HPDE6-E6E7 (cell line): Measurements from ENCODE around the gene SLC22A23.

Experiments
- DNase-seq: peaks from one replicate; pipeline ENCODE4 v3.0.0; 2011; ENCODE audit warnings: missing footprints; ENCODE audit errors: extremely low spot score

Gene SLC22A23

GRCh38 chr6:3299221-3299620, 157.6 kb downstream of the SLC22A23 start:
- DNase-seq, result no peak

- DNase-seq, result no peak
These were observed 158.9 kb downstream of the SLC22A23 start for GRCh38 chr6:3297909-3298308.

- no peak for DNase-seq
These were observed 159.8 kb downstream of the SLC22A23 start for GRCh38 chr6:3297006-3297405.

- no peak for DNase-seq
These were observed 160.3 kb downstream of the SLC22A23 start for GRCh38 chr6:3296537-3296936.

GRCh38 chr6:3296078-3296477, 160.8 kb downstream of the SLC22A23 start:
- no peak for DNase-seq

- DNase-seq, result no peak
These were observed 161.7 kb downstream of the SLC22A23 start for GRCh38 chr6:3294921-3295871.

- DNase-seq, result no peak
These were observed 162.5 kb downstream of the SLC22A23 start for GRCh38 chr6:3294396-3294795.

GRCh38 chr6:3293271-3294155, 163.3 kb downstream of the SLC22A23 start:
- DNase-seq, result no peak

- no peak for DNase-seq
These were observed 164.2 kb downstream of the SLC22A23 start for GRCh38 chr6:3292431-3293197.

- no peak for DNase-seq
These were observed 164.9 kb downstream of the SLC22A23 start for GRCh38 chr6:3291987-3292386.

- DNase-seq, result no peak
These were observed 165.5 kb downstream of the SLC22A23 start for GRCh38 chr6:3291346-3291745.

- DNase-seq, result no peak
These were observed 166.0 kb downstream of the SLC22A23 start for GRCh38 chr6:3290931-3291211.

- no peak for DNase-seq
These were observed 166.5 kb downstream of the SLC22A23 start for GRCh38 chr6:3290149-3290930.

- no peak for DNase-seq
These were observed 167.2 kb downstream of the SLC22A23 start for GRCh38 chr6:3289664-3290055.

GRCh38 chr6:3288711-3289663, 167.9 kb downstream of the SLC22A23 start:
- no peak for DNase-seq

- DNase-seq, result no peak
These were observed 168.7 kb downstream of the SLC22A23 start for GRCh38 chr6:3287976-3288707.

- DNase-seq, result no peak
These were observed 169.5 kb downstream of the SLC22A23 start for GRCh38 chr6:3287308-3287707.

- DNase-seq, result no peak
These were observed 170.1 kb downstream of the SLC22A23 start for GRCh38 chr6:3286641-3287171.

- no peak for DNase-seq
These were observed 171.1 kb downstream of the SLC22A23 start for GRCh38 chr6:3285732-3286131.
